HG02870 (cell line): ENCODE results near the gene FOXM1.
A peak's percentile ranks its signal among the peaks of the same experiment; 100 is the strongest.
"Not testable (repeated sequence)": the region's sequence is repeated elsewhere in the genome, so short reads cannot be mapped to it uniquely, and the experiment has no call there.

Experiments used
- ATAC-seq: cut with Tn5 transposase; IDR thresholded peaks from one replicate; pipeline ENCODE4 v1.9.1; 2021; ENCODE audit warnings: mild to moderate bottlenecking, moderate library complexity; ENCODE audit not compliant: unreplicated experiment

Gene FOXM1

GRCh38 chr12:2884810-2885209 lies 7.8 kb upstream of the FOXM1 start:
- ATAC-seq: no peak

- no peak for ATAC-seq
Measured at GRCh38 chr12:2879853-2880252, 2.9 kb upstream of the FOXM1 start.

GRCh38 chr12:2877953-2878732 lies 1.2 kb upstream of the FOXM1 start:
- no peak for ATAC-seq

GRCh38 chr12:2876431-2877046 lies 435 bp downstream of the FOXM1 start:
- peak; percentile 21 for ATAC-seq

- not testable (repeated sequence) for ATAC-seq
Measured at GRCh38 chr12:2868986-2869632, 7.9 kb downstream of the FOXM1 start.

- no peak for ATAC-seq
Measured at GRCh38 chr12:2864198-2864597, 12.8 kb downstream of the FOXM1 start.

GRCh38 chr12:2863402-2863801 lies 13.6 kb downstream of the FOXM1 start:
- ATAC-seq: not testable (repeated sequence)

- no peak for ATAC-seq
Measured at GRCh38 chr12:2862876-2863275, 14.1 kb downstream of the FOXM1 start.

GRCh38 chr12:2860170-2860569 lies 16.8 kb downstream of the FOXM1 start:
- no peak for ATAC-seq

- no peak for ATAC-seq
Measured at GRCh38 chr12:2858944-2859421, 18.0 kb downstream of the FOXM1 start.

- ATAC-seq: no peak
Measured at GRCh38 chr12:2858334-2858733, 18.6 kb downstream of the FOXM1 start.

GRCh38 chr12:2857576-2857975 lies 19.4 kb downstream of the FOXM1 start:
- ATAC-seq: no peak

GRCh38 chr12:2857021-2857431 lies 19.9 kb downstream of the FOXM1 start, which contains the start of gene TEX52:
TSS of gene TEX52 (minus strand) at chr12:2857039. CDS start at chr12:2857026, 13 bp downstream.
- ATAC-seq: no peak

- no peak for ATAC-seq
Measured at GRCh38 chr12:2856051-2856450, 20.9 kb downstream of the FOXM1 start.

- no peak for ATAC-seq
Measured at GRCh38 chr12:2855546-2855945, 21.4 kb downstream of the FOXM1 start.

- no peak for ATAC-seq
Measured at GRCh38 chr12:2854669-2855453, 22.1 kb downstream of the FOXM1 start.

GRCh38 chr12:2853626-2854025 lies 23.3 kb downstream of the FOXM1 start:
- ATAC-seq: no peak

- ATAC-seq: no peak
Measured at GRCh38 chr12:2851931-2852330, 25.0 kb downstream of the FOXM1 start.

- ATAC-seq: no peak
Measured at GRCh38 chr12:2845280-2845679, 31.7 kb downstream of the FOXM1 start.

- ATAC-seq: no peak
Measured at GRCh38 chr12:2844786-2845185, 32.2 kb downstream of the FOXM1 start.

- no peak for ATAC-seq
Measured at GRCh38 chr12:2842948-2843347, 34.0 kb downstream of the FOXM1 start.
